Measurements from ENCODE around the gene FGGY.
"Not testable (repeated sequence)": the region's sequence is repeated elsewhere in the genome, so short reads cannot be mapped to it uniquely, and the experiment has no call there.

The FGGY gene

DNA sequence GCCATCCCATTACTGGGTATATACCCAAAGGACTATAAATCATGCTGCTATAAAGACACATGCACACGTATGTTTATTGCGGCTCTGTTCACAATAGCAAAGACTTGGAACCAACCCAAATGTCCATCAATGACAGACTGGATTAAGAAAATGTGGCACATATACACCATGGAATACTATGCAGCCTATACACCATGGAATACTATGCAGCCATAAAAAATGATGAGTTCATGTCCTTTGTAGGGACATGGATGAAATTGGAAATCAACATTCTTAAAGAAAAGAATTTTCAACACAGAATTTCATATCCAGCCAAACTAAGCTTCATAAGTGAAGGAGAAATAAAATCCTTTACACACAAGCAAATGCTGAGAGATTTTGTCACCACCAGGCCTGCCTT lies 166.0 kb downstream of the FGGY start:
- not testable (repeated sequence) for FAIRE-seq; DNase-seq (ENCODE audit: extremely low spot score, insufficient read length, low read depth)

DNA sequence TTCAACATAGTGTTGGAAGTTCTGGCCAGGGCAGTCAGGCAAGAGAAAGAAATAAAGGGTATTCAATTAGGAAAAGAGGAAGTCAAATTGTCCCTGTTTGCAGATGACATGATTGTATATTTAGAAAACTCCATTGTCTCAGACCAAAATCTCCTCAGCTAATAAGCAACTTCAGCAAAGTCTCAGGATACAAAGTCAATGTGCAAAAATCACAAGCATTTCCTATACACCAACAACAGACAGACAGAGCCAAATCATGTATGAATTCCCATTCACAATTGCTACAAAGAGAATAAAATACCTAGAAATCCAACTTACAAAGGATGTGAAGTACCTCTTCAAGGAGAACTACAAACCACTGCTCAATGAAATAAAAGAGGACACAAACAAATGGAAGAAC lies 168.6 kb downstream of the FGGY start:
- DNase-seq (ENCODE audit: extremely low spot score, insufficient read length, low read depth); FAIRE-seq: not testable (repeated sequence)

DNA sequence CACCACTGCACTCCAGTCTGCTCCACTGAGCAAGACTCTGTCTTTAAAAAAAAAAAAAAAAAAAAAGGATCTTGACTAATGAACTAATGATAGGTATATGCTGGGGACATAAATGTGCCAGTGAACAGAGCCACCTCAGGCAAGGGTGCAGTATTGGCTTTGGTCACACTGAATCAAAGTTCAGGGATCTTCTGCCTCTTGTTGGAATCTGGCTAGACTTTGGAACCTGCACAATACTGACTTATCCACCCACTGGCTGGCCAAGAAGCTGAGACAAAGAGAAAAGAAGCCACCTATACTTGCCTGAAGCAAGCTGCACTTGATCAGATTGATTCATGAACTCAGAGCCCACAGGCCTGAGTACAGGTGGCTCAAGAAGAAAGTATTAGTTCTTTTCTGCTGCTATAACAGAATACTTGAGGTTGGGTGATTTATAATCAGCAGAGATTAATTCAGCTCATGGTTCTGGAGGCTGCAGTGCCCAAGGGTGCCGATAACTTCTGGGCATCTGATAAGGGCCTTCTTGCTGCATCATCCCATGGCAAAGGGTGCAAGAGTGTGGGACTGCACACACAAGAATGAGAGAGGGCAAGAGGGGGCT lies 172.0 kb downstream of the FGGY start:
- DNase-seq (ENCODE audit: extremely low spot score, insufficient read length, low read depth) = no peak
- FAIRE-seq = no peak

DNA sequence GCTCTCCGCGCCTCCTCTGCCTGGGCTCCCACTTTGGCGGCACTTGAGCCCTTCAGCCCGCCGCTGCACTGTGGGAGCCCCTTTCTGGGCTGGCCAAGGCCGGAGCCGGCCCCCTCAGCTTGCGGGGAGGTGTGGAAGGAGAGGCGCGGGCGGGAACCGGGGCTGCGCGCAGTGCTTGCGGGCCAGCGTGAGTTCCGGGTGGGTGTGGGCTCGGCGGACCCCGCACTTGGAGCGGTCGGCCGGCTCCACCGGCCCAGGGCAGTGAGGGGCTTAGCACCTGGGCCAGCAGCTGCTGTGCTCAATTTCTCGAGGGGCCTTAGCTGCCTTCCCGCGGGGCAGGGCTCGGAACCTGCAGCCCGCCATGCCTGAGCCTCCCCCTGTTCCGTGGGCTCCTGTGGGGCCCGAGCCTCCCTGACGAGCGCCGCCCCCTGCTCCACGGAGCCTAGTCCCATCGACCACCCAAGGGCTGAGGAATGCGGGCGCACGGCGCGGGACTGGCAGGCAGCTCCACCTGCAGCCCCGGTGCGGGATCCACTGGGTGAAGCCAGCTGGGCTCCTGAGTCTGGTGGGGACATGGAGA lies 175.2 kb downstream of the FGGY start:
- not testable (repeated sequence) for FAIRE-seq; DNase-seq (ENCODE audit: extremely low spot score, insufficient read length, low read depth)

DNA sequence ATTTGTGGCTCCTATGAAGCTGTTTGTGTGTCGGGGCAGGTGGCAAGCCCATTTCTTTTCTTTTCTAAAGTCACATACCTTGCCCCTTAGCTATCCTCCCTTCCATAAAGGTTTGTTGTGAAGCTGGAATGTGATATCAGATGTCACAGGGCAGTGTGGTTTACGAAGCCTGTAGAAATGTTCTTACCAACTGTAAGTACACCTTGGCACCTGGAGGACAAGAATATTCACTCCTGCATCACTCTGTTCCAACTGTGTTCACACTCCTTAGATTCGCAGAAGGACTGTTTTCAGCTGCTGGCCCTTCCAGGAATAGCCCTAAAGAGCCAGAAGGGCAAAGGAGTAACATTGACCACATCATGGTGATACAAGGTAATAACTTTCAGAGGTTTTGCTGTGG lies 176.9 kb downstream of the FGGY start:
- no peak for FAIRE-seq
- no peak for DNase-seq (ENCODE audit: extremely low spot score, insufficient read length, low read depth)

DNA sequence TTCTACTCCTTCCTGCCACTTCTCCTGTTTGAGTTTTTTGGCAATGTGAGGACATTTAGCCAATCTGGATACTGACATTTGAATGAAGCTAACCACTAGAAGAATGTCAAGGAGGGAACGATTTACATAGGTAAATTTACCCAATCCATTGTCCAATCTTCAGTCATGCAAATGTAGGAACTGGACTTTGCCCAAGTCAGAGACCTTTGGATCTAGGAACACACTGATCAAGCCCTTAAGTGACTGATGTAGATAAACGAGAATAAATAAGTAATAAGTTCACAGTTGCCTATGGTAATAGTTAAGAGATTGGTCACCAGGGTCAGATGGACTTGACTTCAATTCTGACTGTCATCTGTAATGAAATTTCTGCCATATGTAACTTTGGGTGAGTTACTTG lies 177.6 kb downstream of the FGGY start:
- no peak for DNase-seq (ENCODE audit: extremely low spot score, insufficient read length, low read depth)
- FAIRE-seq = no peak

DNA sequence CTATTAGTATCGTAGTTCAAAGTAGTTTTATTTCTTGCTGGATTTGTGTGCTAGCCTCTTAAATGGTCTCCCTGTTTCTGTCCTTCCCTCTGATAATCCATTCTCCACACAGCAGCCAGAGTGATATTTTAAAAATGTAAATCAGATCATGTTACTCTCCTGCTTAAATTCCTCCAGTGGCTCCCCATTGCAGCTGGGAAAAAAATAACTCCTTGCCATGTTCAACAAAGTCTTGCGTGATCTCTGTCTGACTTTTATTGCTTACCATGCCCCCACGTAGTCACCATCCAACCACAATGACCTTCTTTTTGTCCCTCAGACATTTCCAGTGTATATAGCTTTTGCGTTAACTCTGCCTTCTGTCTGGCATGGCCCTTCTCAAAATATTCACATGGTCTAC lies 178.8 kb downstream of the FGGY start:
- no peak for DNase-seq (ENCODE audit: extremely low spot score, insufficient read length, low read depth)
- no peak for FAIRE-seq

DNA sequence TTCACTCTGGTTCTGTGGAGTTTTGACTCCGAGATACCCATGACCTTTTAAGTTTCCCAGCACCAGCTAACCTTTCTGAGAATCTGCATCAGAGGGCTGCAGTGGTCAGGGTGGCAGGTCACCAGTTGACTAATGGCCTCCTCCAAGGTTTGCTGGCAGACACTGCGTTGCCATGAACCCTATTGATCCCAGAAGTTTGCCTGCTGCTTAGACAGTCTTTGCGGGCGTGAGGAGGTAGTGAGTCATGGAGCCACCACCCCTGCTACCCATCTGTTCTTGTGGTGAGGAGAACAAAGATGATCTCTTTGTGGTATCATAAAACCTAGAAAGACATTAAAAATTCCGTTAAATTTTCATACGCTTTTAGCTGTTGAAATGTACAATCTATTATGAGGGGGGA lies 180.4 kb downstream of the FGGY start:
- FAIRE-seq = no peak
- no peak for DNase-seq (ENCODE audit: extremely low spot score, insufficient read length, low read depth)

DNA sequence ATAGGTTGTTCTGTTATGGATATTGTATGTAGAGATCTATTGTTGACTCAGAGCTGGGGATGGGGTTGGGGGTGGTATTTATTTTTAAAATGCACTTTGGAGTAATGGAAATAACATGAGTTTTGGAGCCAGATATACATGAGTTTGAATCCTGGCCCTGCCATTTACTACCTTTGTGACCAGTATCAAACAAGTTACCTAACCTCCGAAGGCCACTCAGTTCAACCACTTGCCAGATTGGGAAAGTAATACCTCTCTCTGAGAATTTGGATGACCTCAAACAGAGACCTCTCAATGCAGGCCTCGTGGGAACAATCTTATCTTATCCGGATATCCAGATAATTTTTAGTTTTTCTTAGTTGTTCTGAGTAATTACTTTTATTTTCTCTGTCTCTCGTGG lies 181.0 kb downstream of the FGGY start:
- no peak for DNase-seq (ENCODE audit: extremely low spot score, insufficient read length, low read depth)
- no peak for FAIRE-seq

DNA sequence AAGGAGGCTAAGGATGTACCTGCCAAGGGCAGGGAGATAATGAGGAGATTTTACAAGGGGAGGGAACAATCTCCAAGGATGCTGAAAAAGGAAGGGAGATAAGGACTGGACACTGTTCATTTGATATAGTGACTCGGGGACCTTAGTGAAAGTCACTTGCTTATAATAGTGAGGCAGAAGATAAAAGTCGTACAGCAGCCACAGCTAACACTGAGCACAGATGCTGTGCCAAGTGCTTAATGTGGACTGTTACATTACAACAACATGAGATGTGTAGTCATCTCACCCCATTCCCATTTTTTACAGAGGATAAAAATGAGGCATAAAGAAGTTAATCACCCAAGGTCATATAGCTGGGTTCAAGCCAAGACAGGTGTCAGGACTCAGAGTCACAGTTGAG lies 181.9 kb downstream of the FGGY start:
- DNase-seq (ENCODE audit: extremely low spot score, insufficient read length, low read depth) (no peak), FAIRE-seq (no peak)

DNA sequence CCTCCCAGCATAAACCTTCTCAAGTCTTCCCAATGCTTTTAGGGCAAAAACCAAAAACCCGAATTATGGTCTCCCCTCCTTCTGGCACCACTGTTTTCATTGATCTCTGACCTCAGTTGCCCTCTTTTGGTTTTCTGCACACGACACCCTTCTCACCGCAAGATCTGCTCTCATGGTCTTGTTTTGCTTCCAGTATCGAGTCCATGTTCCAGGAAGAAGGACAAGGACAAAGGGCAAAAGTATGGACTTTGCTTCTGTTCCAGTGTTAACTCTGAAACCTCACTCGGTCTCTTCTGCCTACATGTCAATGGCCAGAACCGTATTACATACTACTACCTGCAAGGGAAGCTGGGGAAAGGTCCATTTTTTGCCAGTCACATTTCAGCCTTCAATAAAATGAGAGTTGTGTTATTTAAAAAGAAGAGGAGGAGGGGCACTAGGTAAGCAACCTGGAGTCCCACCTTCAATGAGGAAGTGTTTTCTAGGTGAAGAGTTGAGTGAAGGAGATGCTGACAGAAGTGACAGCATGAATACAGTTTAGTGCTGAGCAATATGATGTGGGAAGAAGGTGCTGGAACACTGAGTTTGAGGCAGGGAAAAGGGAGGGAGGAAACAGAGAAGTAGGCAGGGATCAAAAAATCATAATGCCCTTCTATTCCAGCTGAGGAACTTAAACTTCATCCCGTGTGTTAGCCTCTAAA lies 183.4 kb downstream of the FGGY start:
- DNase-seq (ENCODE audit: extremely low spot score, insufficient read length, low read depth) (no peak), FAIRE-seq (no peak)

DNA sequence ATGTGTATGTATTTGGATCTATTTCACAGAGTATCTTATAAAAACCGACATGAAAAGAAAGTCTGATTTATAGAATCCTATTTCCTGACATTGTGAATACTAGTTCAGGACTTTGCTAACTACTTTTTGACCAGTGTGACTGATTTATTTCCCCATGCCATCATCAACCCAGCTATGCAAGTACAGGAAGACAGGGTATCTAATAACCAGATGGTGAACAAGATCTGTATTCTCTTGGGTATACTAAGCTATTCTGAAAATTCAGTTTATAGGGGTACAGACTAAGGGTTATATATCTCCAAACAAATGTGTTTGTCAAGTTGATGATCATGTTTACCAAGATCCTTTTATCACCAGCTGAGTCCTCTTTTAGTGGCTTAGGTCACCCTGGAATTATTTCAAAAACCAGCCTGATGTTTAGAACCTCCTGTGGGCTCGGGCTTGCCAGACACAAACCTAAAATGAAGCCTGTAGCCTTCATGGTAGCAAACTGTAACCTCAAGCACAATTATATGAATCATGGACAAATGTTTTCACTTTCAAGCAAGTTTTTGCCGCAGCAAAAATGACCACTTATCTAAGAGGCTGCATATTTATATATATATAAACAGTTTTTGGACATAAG lies 185.1 kb downstream of the FGGY start:
- FAIRE-seq (no peak), DNase-seq (ENCODE audit: extremely low spot score, insufficient read length, low read depth) (no peak)

DNA sequence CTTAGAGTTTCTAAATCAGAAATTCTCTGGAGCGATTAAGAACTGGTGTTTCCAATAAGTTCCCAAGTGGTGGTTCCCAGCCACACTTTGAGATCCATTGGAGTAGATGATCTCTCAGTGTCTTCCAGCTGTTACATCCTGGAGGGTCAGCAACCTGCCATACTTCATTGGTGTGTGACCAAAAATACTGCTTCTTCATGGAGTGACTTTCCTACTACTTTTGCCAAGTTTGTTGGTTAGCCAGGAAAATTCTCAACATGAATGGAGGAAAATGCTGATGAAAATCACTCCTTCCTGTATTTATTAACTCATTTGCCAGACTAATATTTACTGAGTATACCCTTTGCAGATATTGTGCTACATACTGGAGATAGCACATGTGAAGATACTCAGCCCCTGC lies 186.1 kb downstream of the FGGY start:
- DNase-seq (ENCODE audit: extremely low spot score, insufficient read length, low read depth) (no peak), FAIRE-seq (no peak)

DNA sequence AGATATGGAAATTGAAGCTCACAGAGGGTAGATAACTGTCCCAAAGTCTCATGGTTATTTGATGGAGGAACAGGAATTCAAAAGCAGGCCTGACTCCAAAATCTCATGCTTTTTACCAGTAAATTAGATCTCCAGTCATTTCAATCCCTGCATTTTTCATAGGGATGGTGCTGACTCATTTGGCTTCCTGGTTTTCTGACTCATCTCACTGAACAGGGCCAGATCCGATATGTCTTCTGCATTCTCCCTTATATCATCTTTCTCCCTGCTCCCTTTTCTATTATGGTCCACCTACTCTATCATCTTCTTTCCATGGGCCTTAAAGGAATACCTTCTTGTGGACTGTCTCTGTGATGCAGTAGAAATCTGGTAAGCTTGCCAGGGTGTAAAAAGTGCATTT lies 187.2 kb downstream of the FGGY start:
- DNase-seq (ENCODE audit: extremely low spot score, insufficient read length, low read depth) (no peak), FAIRE-seq (no peak)

DNA sequence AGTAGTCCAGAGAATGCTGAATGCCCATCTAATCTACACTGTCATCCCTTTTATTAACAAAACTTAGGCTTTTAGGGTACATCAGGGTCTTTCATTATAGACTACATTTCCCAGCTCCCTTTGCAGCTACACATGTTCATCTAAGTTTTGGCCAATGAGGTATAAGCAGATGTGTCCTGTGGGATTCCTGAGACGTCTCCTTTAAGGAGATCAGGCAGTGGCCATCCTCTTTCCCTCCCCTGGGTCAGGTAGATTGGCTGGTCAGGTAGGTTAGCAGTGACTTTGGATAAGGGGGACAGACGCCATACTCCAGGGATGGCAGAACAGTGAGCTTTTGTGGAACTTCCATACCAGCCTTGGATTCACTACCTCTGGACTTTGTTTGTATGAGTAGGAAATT lies 188.3 kb downstream of the FGGY start:
- no peak for DNase-seq (ENCODE audit: extremely low spot score, insufficient read length, low read depth)
- no peak for FAIRE-seq

DNA sequence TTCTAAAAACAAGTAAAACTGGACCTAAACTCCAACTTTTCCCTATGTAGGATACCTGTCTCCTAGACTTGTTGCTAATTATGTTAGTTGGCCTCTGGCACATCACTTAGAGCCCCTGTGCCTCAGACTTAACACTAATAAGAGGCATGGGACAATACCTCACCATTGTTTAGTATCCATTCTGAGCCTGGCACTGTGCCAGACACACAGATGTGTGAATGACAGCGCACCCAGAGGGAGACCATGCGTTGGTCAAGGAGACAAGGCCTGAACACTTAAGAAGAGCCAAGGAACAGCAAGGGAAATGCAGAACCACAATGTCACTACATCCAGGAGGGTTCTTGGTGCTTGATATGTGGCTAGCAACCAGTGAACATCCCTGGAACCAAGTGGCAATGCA lies 189.1 kb downstream of the FGGY start:
- DNase-seq (ENCODE audit: extremely low spot score, insufficient read length, low read depth) = no peak
- no peak for FAIRE-seq

DNA sequence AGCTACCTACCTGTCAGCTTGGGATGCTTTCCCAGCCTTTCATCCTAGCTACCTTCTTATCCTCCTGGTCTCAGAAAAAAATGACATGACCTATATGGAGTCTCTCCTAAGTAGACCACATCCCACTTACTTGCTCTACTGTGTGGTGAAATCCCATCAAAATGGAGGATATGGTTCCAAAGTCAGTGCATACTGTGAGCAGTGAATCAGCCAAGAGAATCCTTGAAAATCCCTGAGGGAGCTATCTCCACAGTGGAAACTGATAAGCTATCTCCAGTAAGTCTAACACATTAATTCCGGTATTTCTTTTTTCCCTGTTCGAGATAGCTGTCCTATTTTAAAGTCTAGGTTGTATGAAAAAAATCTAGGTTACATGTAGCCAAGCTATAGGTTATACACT lies 189.7 kb downstream of the FGGY start:
- FAIRE-seq = no peak
- DNase-seq (ENCODE audit: extremely low spot score, insufficient read length, low read depth) = no peak

DNA sequence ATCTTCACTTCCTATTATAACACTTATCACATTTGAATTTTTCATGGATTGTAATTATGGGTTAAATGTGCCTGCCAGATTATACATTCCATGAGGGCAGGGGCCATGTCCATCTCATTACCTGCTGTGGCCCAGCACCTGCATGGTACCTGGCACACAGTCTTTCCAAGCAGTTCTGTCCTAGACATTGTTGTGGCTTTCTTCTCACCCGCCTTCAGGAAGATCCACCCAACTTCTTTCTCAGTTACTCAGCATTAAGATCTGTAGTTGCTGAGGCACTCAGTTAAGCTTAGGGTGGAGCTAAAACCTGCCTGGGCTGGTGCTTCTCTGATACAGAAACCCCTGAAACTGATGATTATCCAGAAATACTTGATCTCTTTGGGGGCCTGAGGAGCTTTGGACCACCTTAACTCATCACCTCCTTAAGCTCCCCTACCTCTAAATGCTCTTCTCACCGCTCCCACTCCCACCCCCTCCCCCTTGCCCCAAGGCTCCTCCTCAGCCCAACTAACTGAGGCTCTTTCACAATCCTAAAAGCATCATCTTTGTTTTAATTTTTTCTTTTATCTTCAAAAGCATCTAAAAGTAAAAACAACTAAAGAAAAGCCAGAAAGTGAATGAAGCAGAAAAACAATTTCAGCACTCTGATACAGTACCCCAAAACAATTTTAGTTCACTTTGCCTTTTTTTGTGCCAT lies 190.6 kb downstream of the FGGY start:
- FAIRE-seq (no peak), DNase-seq (ENCODE audit: extremely low spot score, insufficient read length, low read depth) (no peak)

DNA sequence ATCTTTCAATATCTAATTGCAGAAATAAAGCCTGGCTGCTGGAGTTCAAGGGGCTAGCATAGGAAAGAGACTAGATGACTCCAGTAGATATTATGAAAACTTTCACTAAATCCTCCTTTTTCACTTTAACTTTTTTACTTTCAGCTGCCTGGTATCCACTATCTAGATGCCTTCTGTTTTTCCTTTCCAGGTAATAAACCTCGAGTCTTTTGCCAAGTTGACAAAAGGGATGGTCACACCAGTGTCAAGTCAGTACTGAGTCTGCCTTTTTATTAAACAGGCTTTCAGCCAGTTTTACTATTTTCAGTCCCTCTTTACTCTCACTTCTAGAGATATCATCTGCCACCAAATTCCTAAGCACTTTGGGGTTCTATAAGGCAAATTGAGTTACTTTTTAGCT lies 195.6 kb downstream of the FGGY start:
- DNase-seq (ENCODE audit: extremely low spot score, insufficient read length, low read depth) (no peak), FAIRE-seq (no peak)

DNA sequence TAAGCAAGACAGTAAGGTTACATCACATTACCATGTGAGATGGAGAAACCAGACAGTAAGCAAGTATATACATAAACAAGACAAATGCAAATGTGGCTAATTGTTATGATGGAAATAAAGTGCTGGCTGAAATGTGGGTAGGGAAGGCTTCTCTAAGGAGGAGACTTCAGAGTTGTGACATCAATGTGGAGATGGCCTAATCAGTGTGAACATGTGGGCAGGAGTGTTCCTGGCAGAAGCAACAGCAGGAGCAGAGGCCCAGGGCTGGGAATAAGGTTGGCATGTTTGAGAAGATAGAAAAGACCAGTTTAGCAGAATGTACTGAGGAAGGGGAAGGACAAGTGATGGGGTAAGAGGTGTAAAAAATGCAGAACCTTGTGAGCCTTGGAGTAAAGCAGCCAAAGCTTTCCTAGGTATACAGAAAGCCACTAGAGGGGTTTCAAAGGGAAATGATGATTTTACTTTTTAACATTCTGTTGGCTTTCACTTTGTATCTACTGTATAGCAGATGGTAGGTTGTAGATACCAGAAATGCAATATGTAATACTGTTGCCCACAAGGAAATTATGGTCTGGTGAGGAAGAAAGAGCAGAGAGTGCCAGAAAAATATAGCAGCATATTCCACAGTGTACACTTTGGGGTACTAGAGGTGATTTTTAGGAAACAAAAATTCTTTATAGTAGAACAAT lies 197.4 kb downstream of the FGGY start:
- DNase-seq (ENCODE audit: extremely low spot score, insufficient read length, low read depth) (no peak), FAIRE-seq (no peak)
